HL-60 (cell line): ENCODE results near the gene ADAMTSL3.

ENCODE experiments used
- DNase-seq, 2 experiments: peaks; one replicate each; pipeline ENCODE4 v3.0.0-alpha.2; 2010 to 2020; ENCODE audit warnings: low read depth in 1 of 2, low spot score in 1 of 2
- H3K27ac ChIP-seq: fragments of 250-450 bp; sonication (Bioruptor Pico); replicated peaks from 2 replicates; pipeline ENCODE4 v1.5.1; 2020; ENCODE audit warnings: mild to moderate bottlenecking, moderate library complexity
- H3K27me3 ChIP-seq: fragments of 250-450 bp; sonication (Bioruptor Pico); 2 replicates; pipeline ENCODE4 v1.5.1; 2021; ENCODE audit warnings: mild to moderate bottlenecking, moderate library complexity; ENCODE audit not compliant: insufficient read depth, poor library complexity, severe bottlenecking
- H3K4me3 ChIP-seq: replicated peaks from 2 replicates; pipeline ENCODE4 v1.5.1; 2011; ENCODE audit warnings: mild to moderate bottlenecking, control low read depth, low read length; ENCODE audit not compliant: insufficient read depth
- CTCF ChIP-seq: IDR thresholded peaks from one replicate; pipeline ENCODE4 v1.5.1; 2011; ENCODE audit warnings: low read length, control low read depth, inconsistent platforms; ENCODE audit not compliant: insufficient read depth
- GABPA ChIP-seq: IDR thresholded peaks from 2 replicates; pipeline ENCODE4 v1.6.1; 2012; ENCODE audit warnings: low read depth
- POLR2AphosphoS5 ChIP-seq: IDR thresholded peaks from 2 replicates; pipeline ENCODE4 v1.6.1; 2012; ENCODE audit warnings: low read depth
- REST ChIP-seq: IDR thresholded peaks from 2 replicates; pipeline ENCODE4 v1.6.1; 2012; ENCODE audit warnings: low read depth; ENCODE audit not compliant: insufficient replicate concordance
- SPI1 ChIP-seq: IDR thresholded peaks from 2 replicates; pipeline ENCODE4 v1.6.1; 2012; ENCODE audit warnings: low read depth, mild to moderate bottlenecking, borderline replicate concordance

ADAMTSL3 gene

GRCh38 chr15:83912343-83912742, 258.4 kb downstream of the ADAMTSL3 start:
- TF ChIP-seq GABPA (no peak), REST (no peak), CTCF (no peak), POLR2AphosphoS5 (no peak), SPI1 (no peak)
- no peaks in the 10 kb centered on the region for H3K27me3 ChIP-seq
- DNase-seq: no peak
- no peak overlapping the region for H3K4me3 ChIP-seq
- H3K27ac ChIP-seq: no peak overlapping the region

DNA sequence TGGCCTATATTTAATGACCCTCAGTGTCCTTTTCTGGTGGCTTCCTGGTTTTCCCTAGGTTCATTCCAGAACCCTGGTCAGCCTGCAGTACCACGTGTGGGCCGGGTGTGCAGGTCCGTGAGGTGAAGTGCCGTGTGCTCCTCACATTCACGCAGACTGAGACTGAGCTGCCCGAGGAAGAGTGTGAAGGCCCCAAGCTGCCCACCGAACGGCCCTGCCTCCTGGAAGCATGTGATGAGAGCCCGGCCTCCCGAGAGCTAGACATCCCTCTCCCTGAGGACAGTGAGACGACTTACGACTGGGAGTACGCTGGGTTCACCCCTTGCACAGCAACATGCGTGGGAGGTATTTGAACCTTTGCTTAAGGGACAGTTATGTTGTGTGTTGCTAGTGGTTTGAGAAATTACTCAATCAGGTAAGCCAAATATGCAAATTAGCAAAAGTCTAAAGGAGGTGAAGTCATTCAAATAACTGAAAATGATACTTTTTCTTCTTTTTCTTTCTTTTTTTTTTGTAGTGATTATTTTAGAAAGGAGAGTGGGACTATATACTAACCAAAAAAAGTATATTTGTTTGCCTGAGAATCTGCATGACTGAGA, 259.2 kb downstream of the ADAMTSL3 start:
- no peak for DNase-seq
- Histone ChIP-seq H3K27ac (no peak overlapping the region), H3K4me3 (no peak overlapping the region), H3K27me3 (no peaks in the 10 kb centered on the region)
- no peak for TF ChIP-seq POLR2AphosphoS5
- no peak for TF ChIP-seq GABPA
- TF ChIP-seq REST: no peak
- no peak for TF ChIP-seq CTCF
- TF ChIP-seq SPI1: no peak

DNA sequence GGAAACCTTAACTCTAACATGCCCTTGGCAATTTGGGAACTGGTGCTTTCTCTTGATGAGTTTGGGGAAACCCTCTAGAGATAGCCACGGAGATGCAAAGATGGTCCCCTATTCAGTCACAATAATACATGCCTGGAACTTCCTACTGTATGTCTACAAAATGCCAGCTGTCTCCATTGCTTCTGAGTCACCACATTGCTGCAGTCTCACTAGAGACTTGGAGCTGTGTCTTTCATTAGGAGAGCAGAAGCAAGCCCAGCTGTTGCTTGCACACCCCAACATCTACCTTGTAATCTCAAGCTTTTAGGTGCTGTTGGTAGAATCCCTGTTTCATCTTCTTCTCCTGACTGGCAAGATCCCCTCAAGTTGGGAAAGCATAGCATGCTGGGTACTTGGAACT, 261.0 kb downstream of the ADAMTSL3 start:
- Histone ChIP-seq H3K27me3 (no peaks in the 10 kb centered on the region), H3K4me3 (no peak overlapping the region), H3K27ac (no peak overlapping the region)
- TF ChIP-seq CTCF (no peak), SPI1 (no peak), REST (no peak)
- DNase-seq: no peak
